ENCODE data around the gene ZXDC.

DNA sequence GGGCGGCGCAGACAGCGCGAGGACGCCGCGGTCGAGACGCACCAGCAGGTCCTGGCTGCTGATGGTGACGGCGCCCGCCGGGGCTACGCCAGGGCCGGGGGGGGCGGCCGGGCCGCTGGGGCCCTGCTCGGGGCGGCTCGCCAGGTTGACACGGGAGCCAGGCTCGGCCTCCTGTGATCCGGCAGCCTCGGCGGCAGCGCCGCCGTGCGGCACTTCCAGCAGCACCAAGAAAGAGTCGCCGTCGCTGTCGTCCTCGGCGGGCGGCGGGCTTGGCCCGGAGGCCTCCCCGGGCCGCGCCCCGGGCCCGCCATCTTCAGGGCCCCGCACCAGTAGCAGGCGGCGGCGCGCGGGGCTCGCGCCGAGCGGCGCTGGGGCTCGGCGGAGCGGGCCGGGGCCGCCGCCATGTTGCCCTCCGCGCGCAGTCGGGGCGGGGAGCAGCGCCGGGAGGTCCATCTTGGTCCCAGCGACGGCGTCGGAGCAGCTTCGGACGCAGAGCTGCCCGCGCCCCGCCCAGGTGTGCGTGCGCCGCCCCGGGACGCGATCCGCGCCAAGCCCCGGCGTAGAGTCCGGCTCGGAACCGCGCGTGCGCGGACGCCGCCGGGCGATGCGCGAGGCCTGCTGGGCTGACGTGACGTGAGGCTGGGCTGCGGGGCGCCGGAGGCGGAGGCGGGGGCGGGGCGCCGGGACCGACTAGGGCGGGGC, at the start of gene ZXDC:
- TF ChIP-seq, protein P1, sequence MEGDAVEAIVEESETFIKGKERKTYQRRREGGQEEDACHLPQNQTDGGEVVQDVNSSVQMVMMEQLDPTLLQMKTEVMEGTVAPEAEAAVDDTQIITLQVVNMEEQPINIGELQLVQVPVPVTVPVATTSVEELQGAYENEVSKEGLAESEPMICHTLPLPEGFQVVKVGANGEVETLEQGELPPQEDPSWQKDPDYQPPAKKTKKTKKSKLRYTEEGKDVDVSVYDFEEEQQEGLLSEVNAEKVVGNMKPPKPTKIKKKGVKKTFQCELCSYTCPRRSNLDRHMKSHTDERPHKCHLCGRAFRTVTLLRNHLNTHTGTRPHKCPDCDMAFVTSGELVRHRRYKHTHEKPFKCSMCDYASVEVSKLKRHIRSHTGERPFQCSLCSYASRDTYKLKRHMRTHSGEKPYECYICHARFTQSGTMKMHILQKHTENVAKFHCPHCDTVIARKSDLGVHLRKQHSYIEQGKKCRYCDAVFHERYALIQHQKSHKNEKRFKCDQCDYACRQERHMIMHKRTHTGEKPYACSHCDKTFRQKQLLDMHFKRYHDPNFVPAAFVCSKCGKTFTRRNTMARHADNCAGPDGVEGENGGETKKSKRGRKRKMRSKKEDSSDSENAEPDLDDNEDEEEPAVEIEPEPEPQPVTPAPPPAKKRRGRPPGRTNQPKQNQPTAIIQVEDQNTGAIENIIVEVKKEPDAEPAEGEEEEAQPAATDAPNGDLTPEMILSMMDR (IDR thresholded peaks at IDR 0.05) = peak; percentile 78
- no peak for TF ChIP-seq ZFX (IDR thresholded peaks at IDR 0.05; ENCODE audit: borderline replicate concordance)

Measured in 22Rv1 (cell line).